KMS-11 (cell line): ENCODE results near the gene CTPS2.

Source experiments
- H2AFZ ChIP-seq: fragments of 200-600 bp; sonication (generic); 2 replicates; pipeline ENCODE4 v1.6.1; 2016; ENCODE audit warnings: antibody characterized with exemption, mixed run types, low read depth
- H3K27ac ChIP-seq: fragments of 200-600 bp; sonication (generic); 2 replicates; pipeline ENCODE4 v1.6.1; 2016; ENCODE audit warnings: mild to moderate bottlenecking, mixed run types
- H3K27me3 ChIP-seq: fragments of 200-600 bp; sonication (generic); 2 replicates; pipeline ENCODE4 v1.6.1; 2017; ENCODE audit warnings: mild to moderate bottlenecking, low read depth, mixed run types, moderate library complexity; ENCODE audit not compliant: insufficient read depth
- H3K36me3 ChIP-seq: fragments of 200-600 bp; sonication (generic); 2 replicates; pipeline ENCODE4 v1.6.1; 2017; ENCODE audit warnings: mild to moderate bottlenecking, mixed run types; ENCODE audit not compliant: insufficient read depth
- H3K4me1 ChIP-seq: fragments of 200-600 bp; sonication (generic); 2 replicates; pipeline ENCODE4 v1.6.1; 2016; ENCODE audit warnings: mild to moderate bottlenecking, low read depth, mixed run types; ENCODE audit not compliant: poor library complexity, severe bottlenecking
- H3K4me2 ChIP-seq: fragments of 200-600 bp; sonication (generic); 2 replicates; pipeline ENCODE4 v1.7.0; 2016; ENCODE audit warnings: mild to moderate bottlenecking, mixed run types
- H3K4me3 ChIP-seq: fragments of 200-600 bp; sonication (generic); IDR thresholded peaks from 2 replicates; pipeline ENCODE4 v1.6.1; 2017; ENCODE audit warnings: low read depth, low read length, mixed read lengths; ENCODE audit not compliant: insufficient read depth
- H3K79me2 ChIP-seq: fragments of 200-600 bp; sonication (generic); 2 replicates; pipeline ENCODE4 v1.6.1; 2016; ENCODE audit warnings: low read depth, mixed run types; ENCODE audit not compliant: insufficient read depth
- H3K9ac ChIP-seq: fragments of 200-600 bp; sonication (generic); 2 replicates; pipeline ENCODE4 v1.6.1; 2016; ENCODE audit warnings: mild to moderate bottlenecking, mixed run types
- H4K20me1 ChIP-seq: fragments of 200-600 bp; sonication (generic); 2 replicates; pipeline ENCODE4 v1.6.1; 2016; ENCODE audit warnings: mild to moderate bottlenecking, mixed run types; ENCODE audit not compliant: insufficient read depth
- TF ChIP-seq, protein P1 (sequence below): fragments of 200-600 bp; sonication (generic); conservative IDR thresholded peaks from 2 replicates; pipeline ENCODE4 v1.6.1; 2017; ENCODE audit warnings: low read depth, mild to moderate bottlenecking, antibody characterized with exemption, low read length, moderate library complexity, mixed read lengths

CTPS2 gene

DNA sequence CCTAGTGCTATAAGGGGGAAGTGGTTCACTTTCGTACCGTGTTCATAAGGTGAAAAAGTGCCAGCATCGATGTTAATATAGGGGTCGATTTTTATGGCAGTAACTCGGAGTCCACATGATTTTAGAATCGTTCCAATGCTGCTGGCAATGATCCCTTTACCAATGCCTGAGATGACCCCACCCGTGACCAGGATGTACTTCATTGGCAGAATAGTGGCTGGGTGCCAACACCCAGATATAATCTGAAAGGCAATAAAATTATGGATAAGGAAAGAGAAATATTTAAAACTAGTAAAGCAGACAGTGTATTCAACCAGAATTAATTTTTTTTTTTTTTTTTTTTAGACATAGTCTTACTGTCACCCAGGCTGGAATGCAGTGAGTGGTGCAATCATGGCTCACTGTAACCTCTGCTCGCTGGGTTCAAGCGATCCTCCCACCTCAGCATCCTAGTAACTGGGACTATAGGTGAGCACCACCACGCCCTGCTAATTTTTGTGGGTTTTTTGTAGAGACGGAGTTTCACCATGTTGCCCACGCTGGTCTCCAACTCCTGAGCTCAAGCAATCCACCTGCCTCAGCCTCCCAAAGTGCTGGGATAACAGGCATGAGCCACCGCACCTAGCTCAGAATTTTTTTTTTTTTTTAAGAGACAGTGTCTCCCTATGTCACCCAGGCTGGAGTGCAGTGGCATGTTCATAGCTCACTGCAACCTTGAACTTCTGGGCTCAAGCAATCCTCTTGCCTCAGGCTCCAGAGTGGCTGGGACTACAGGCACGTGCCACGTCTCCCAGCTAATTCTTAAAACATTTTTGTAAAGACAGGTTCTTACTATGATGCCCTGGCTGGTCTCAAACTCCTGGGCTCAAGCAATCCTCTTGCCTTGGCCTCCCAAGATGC, 9.5 kb downstream of the CTPS2 start:
- Histone ChIP-seq H3K4me3 (no peak overlapping the region), H3K4me2 (no peak overlapping the region), H3K36me3 (no peaks in the 10 kb centered on the region), H3K79me2 (no peaks in the 10 kb centered on the region), H4K20me1 (no peaks in the 10 kb centered on the region), H3K9ac (no peak overlapping the region), H2AFZ (no peak overlapping the region), H3K27ac (no peak overlapping the region), H3K4me1 (no peaks in the 10 kb centered on the region), H3K27me3 (no peaks in the 10 kb centered on the region)
- TF ChIP-seq, protein P1, sequence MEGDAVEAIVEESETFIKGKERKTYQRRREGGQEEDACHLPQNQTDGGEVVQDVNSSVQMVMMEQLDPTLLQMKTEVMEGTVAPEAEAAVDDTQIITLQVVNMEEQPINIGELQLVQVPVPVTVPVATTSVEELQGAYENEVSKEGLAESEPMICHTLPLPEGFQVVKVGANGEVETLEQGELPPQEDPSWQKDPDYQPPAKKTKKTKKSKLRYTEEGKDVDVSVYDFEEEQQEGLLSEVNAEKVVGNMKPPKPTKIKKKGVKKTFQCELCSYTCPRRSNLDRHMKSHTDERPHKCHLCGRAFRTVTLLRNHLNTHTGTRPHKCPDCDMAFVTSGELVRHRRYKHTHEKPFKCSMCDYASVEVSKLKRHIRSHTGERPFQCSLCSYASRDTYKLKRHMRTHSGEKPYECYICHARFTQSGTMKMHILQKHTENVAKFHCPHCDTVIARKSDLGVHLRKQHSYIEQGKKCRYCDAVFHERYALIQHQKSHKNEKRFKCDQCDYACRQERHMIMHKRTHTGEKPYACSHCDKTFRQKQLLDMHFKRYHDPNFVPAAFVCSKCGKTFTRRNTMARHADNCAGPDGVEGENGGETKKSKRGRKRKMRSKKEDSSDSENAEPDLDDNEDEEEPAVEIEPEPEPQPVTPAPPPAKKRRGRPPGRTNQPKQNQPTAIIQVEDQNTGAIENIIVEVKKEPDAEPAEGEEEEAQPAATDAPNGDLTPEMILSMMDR: no peak

- H2AFZ ChIP-seq: no peak overlapping the region
- no peak overlapping the region for H3K4me2 ChIP-seq
- H3K27me3 ChIP-seq: no peaks in the 10 kb centered on the region
- H3K27ac ChIP-seq: no peak overlapping the region
- H4K20me1 ChIP-seq: no peaks in the 10 kb centered on the region
- H3K4me1 ChIP-seq: no peaks in the 10 kb centered on the region
- H3K9ac ChIP-seq: no peak overlapping the region
- no peak overlapping the region for H3K4me3 ChIP-seq
- no peaks in the 10 kb centered on the region for H3K36me3 ChIP-seq
- no peaks in the 10 kb centered on the region for H3K79me2 ChIP-seq
- TF ChIP-seq, protein P1: no peak
Measured at GRCh38 chrX:16700734-16701133, 11.7 kb downstream of the CTPS2 start.

GRCh38 chrX:16699389-16699788, 13.1 kb downstream of the CTPS2 start:
- no peak overlapping the region for H2AFZ ChIP-seq
- no peaks in the 10 kb centered on the region for H3K27me3 ChIP-seq
- no peak overlapping the region for H3K9ac ChIP-seq
- TF ChIP-seq, protein P1: no peak
- no peaks in the 10 kb centered on the region for H3K79me2 ChIP-seq
- no peak overlapping the region for H3K4me3 ChIP-seq
- no peaks in the 10 kb centered on the region for H3K36me3 ChIP-seq
- H3K4me1 ChIP-seq: no peaks in the 10 kb centered on the region
- no peaks in the 10 kb centered on the region for H4K20me1 ChIP-seq
- no peak overlapping the region for H3K27ac ChIP-seq
- no peak overlapping the region for H3K4me2 ChIP-seq

GRCh38 chrX:16696956-16697355, 15.5 kb downstream of the CTPS2 start:
- no peak overlapping the region for H2AFZ ChIP-seq
- TF ChIP-seq, protein P1: no peak
- H4K20me1 ChIP-seq: no peaks in the 10 kb centered on the region
- H3K27me3 ChIP-seq: no peaks in the 10 kb centered on the region
- H3K9ac ChIP-seq: no peak overlapping the region
- no peak overlapping the region for H3K4me3 ChIP-seq
- H3K4me1 ChIP-seq: no peaks in the 10 kb centered on the region
- no peak overlapping the region for H3K4me2 ChIP-seq
- H3K36me3 ChIP-seq: no peaks in the 10 kb centered on the region
- no peaks in the 10 kb centered on the region for H3K79me2 ChIP-seq
- H3K27ac ChIP-seq: no peak overlapping the region
